Natural killer cell treated with Interleukin-12 subunit alpha and Interleukin-12 subunit beta and Interleukin-15 and Interleukin-18, amount 100 ng/mL, for 72 hours (primary cell): Measurements from ENCODE around the gene LIN7A. TPM values are rescaled to one million over a fixed set of nuclear protein-coding genes. Genes with fewer than 3 reads are reported as not detected.

Experiments used
- ATAC-seq, 2 donors: fragments of 150-1000 bp; cut with Tn5 transposase in 1 of 2; sonication (Bioruptor Pico), chemical (Tn5 transposase) in 1 of 2; 2 replicates each; pipeline ENCODE4 v1.10.0; 2021
- DNase-seq: peaks from one replicate; pipeline ENCODE4 v3.0.0; 2022; ENCODE audit warnings: low spot score
- H3K27ac Mint-ChIP-seq, 2 donors: 1 replicate in 1 of 2; 2 replicates in 1 of 2; pipeline ENCODE4 v1.8.0; 2022; ENCODE audit warnings: mixed read lengths in 2 of 2, mild to moderate bottlenecking in 1 of 2, moderate library complexity in 1 of 2
- H3K27me3 Mint-ChIP-seq, 2 donors: 1 replicate in 1 of 2; 2 replicates in 1 of 2; pipeline ENCODE4 v1.8.0; 2022; ENCODE audit warnings: mixed read lengths in 2 of 2
- H3K36me3 Mint-ChIP-seq: one replicate; pipeline ENCODE4 v1.8.0; 2022; ENCODE audit warnings: mixed read lengths
- H3K4me1 Mint-ChIP-seq, 2 donors: 1 replicate in 1 of 2; 2 replicates in 1 of 2; pipeline ENCODE4 v1.8.0; 2022; ENCODE audit warnings: low read depth in 2 of 2, mixed read lengths in 2 of 2, mild to moderate bottlenecking in 1 of 2
- H3K4me3 Mint-ChIP-seq: one replicate; pipeline ENCODE4 v1.8.0; 2022; ENCODE audit warnings: mixed read lengths
- H3K9me3 Mint-ChIP-seq: 2 replicates; pipeline ENCODE4 v1.8.0; 2022; ENCODE audit warnings: mixed read lengths
- total RNA-seq, 2 donors: library from RNA; stranded (reverse); gene quantifications; one replicate each; pipeline ENCODE4 v1.2.3, GENCODE V29; 2022

Gene LIN7A
- total RNA-seq, 2 donors from 2014 or later, result 0.75 TPM; not detected in 1

- no peak overlapping the region for H3K4me3 Mint-ChIP-seq
- H3K9me3 Mint-ChIP-seq, result peaks cover 19% of the 10 kb centered on the region
- H3K27me3 Mint-ChIP-seq, result no peaks in the 10 kb centered on the region
- DNase-seq (no peak), ATAC-seq (no peak)
- H3K4me1 Mint-ChIP-seq, result no peaks in the 10 kb centered on the region
- H3K27ac Mint-ChIP-seq, result no peak overlapping the region
- H3K36me3 Mint-ChIP-seq, result no peaks in the 10 kb centered on the region
Observed at GRCh38 chr12:80860928-80861327, 76.8 kb downstream of the LIN7A start.

GRCh38 chr12:80860206-80860605 lies 77.5 kb downstream of the LIN7A start:
- Mint-ChIP-seq H3K36me3 (no peaks in the 10 kb centered on the region), H3K4me1 (no peaks in the 10 kb centered on the region), H3K9me3 (peaks cover 15% of the 10 kb centered on the region), H3K4me3 (no peak overlapping the region), H3K27me3 (no peaks in the 10 kb centered on the region), H3K27ac (no peak overlapping the region)
- no peak for DNase-seq
- no peak for ATAC-seq

DNA sequence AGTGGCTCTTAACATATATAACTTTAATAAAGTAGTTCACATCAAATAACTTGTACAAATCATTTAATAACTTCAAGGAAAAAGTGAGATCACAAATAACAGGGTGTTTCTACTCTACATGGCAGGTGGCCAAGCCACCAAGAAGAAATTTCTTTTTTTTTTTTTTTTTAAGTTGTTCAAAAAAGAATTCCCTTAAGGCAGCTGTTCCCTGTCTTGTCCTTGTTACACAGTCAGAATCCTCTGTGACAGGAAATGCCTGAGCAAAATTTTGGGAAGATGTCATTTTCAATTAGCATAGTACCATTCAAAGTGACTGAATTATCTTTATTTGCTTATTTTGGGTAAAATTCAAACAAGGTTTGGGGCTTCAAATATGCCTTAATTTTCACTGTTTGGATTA lies 79.4 kb downstream of the LIN7A start:
- no peak overlapping the region for H3K4me3 Mint-ChIP-seq
- H3K4me1 Mint-ChIP-seq, result no peaks in the 10 kb centered on the region
- H3K9me3 Mint-ChIP-seq, result peaks cover 14% of the 10 kb centered on the region
- ATAC-seq (no peak), DNase-seq (no peak)
- H3K27ac Mint-ChIP-seq, result no peak overlapping the region
- no peaks in the 10 kb centered on the region for H3K36me3 Mint-ChIP-seq
- H3K27me3 Mint-ChIP-seq, result no peaks in the 10 kb centered on the region

DNA sequence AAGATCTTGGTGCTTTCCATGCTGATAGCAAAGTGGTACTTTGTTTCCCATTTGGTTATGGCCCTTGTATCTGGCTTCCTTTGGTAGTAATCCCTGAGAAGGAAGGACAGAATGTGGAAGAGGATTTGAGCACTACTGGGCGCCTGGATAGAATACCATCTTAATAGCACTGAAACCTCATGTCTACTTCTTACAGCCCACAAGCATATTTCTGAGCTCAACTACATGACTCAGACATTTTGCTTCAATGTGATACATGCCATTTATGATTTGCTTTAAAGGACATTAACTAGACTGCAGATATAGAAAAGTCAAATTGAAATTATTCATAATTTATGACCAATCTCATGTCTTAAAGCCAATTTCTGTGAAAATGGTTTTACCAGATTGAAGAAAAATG lies 80.4 kb downstream of the LIN7A start:
- Mint-ChIP-seq H3K27ac (no peak overlapping the region), H3K36me3 (no peaks in the 10 kb centered on the region), H3K27me3 (no peaks in the 10 kb centered on the region), H3K4me1 (no peaks in the 10 kb centered on the region), H3K4me3 (no peak overlapping the region), H3K9me3 (peaks cover 11% of the 10 kb centered on the region)
- no peak for DNase-seq
- ATAC-seq, result no peak

- ATAC-seq, result no peak
- Mint-ChIP-seq H3K4me1 (no peaks in the 10 kb centered on the region), H3K4me3 (no peak overlapping the region), H3K27ac (no peak overlapping the region), H3K9me3 (peaks cover 6% of the 10 kb centered on the region), H3K27me3 (no peaks in the 10 kb centered on the region), H3K36me3 (no peaks in the 10 kb centered on the region)
- no peak for DNase-seq
Observed at GRCh38 chr12:80849337-80849736, 88.4 kb downstream of the LIN7A start.

DNA sequence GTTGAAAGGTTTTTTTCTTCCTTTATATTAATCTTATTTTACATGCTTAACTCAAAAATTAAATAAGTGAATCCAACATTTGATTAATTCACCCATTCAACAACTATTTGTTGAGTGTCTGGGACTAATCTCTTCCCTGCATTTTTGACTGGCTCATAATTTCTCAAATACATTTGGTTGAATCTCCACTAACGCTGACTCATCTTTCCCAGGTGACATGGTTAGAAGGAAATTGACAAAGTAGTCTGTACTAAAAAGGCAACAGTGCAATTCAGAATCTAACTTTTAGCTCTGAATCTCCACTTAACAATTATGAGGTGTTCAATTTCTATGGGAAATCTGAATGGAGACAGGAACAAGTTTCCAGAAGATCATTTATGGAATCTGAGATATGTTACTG lies 88.9 kb downstream of the LIN7A start:
- H3K27me3 Mint-ChIP-seq, result no peaks in the 10 kb centered on the region
- no peak overlapping the region for H3K4me3 Mint-ChIP-seq
- no peak overlapping the region for H3K27ac Mint-ChIP-seq
- no peaks in the 10 kb centered on the region for H3K4me1 Mint-ChIP-seq
- no peak for ATAC-seq
- H3K36me3 Mint-ChIP-seq, result no peaks in the 10 kb centered on the region
- no peak for DNase-seq
- H3K9me3 Mint-ChIP-seq, result peaks cover 6% of the 10 kb centered on the region

GRCh38 chr12:80847575-80847974 lies 90.2 kb downstream of the LIN7A start:
- no peak overlapping the region for H3K27ac Mint-ChIP-seq
- H3K9me3 Mint-ChIP-seq, result peaks cover 6% of the 10 kb centered on the region
- no peaks in the 10 kb centered on the region for H3K27me3 Mint-ChIP-seq

GRCh38 chr12:80846952-80847351 lies 90.8 kb downstream of the LIN7A start:
- H3K4me1 Mint-ChIP-seq, result no peaks in the 10 kb centered on the region
- ATAC-seq, result no peak
- H3K27me3 Mint-ChIP-seq, result no peaks in the 10 kb centered on the region
- no peaks in the 10 kb centered on the region for H3K36me3 Mint-ChIP-seq
- no peak for DNase-seq
- peaks cover 6% of the 10 kb centered on the region for H3K9me3 Mint-ChIP-seq
- H3K27ac Mint-ChIP-seq, result no peak overlapping the region
- H3K4me3 Mint-ChIP-seq, result no peak overlapping the region

More at GRCh38 chr12:80847575-80847974, 90.2 kb downstream of the LIN7A start:
- Mint-ChIP-seq H3K4me3 (no peak overlapping the region), H3K4me1 (no peaks in the 10 kb centered on the region), H3K36me3 (no peaks in the 10 kb centered on the region)
- DNase-seq (no peak), ATAC-seq (no peak)

- Mint-ChIP-seq H3K9me3 (peaks cover 6% of the 10 kb centered on the region), H3K27ac (no peak overlapping the region), H3K4me3 (no peak overlapping the region), H3K4me1 (no peaks in the 10 kb centered on the region), H3K27me3 (no peaks in the 10 kb centered on the region), H3K36me3 (no peaks in the 10 kb centered on the region)
- no peak for DNase-seq
- ATAC-seq, result no peak
Observed at GRCh38 chr12:80845639-80846038, 92.1 kb downstream of the LIN7A start.

DNA sequence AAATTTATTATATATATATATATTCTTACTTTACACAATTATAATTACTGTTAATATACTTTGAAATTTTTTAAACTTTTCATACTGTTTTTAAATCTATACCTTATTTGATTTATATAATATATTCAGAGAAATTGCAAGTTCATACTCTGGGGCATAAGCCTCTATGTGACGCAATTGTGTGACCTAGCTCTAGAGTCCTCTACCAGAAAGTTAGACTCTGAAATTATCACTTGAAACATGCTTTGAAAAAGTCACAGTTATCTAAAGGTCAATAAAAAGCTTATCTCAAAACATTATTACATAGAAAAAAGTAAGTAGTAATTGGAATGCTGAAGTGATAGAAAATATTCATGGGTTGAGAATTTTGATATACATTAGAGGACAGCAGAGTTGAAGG lies 93.8 kb downstream of the LIN7A start:
- no peaks in the 10 kb centered on the region for H3K36me3 Mint-ChIP-seq
- no peak overlapping the region for H3K27ac Mint-ChIP-seq
- H3K9me3 Mint-ChIP-seq, result peaks cover 3% of the 10 kb centered on the region
- no peaks in the 10 kb centered on the region for H3K4me1 Mint-ChIP-seq
- ATAC-seq (no peak), DNase-seq (no peak)
- H3K4me3 Mint-ChIP-seq, result no peak overlapping the region
- no peaks in the 10 kb centered on the region for H3K27me3 Mint-ChIP-seq

DNA sequence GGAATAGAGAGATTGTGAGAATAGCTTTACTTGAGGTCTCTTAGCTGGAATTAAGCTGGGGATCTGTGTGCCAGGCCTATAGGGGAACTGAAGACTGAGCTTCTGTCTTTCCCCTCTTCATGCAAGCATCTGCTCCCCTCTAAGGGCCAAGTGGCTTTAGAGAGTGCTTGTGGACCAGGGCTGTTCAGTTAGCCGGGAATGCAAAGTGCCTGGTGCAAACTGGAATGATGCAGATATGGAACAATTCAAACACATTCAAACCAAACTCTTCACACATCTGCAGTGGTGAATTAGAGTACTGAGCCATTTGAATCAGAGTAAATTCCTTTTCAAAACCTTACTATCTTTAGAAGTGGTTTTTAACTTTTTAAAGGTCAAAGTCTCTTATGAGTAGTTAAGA lies 99.0 kb downstream of the LIN7A start:
- DNase-seq (no peak), ATAC-seq (no peak)
- peaks cover 8% of the 10 kb centered on the region for H3K9me3 Mint-ChIP-seq
- no peaks in the 10 kb centered on the region for H3K36me3 Mint-ChIP-seq
- no peak overlapping the region for H3K4me3 Mint-ChIP-seq
- no peaks in the 10 kb centered on the region for H3K4me1 Mint-ChIP-seq
- no peaks in the 10 kb centered on the region for H3K27me3 Mint-ChIP-seq
- no peak overlapping the region for H3K27ac Mint-ChIP-seq

DNA sequence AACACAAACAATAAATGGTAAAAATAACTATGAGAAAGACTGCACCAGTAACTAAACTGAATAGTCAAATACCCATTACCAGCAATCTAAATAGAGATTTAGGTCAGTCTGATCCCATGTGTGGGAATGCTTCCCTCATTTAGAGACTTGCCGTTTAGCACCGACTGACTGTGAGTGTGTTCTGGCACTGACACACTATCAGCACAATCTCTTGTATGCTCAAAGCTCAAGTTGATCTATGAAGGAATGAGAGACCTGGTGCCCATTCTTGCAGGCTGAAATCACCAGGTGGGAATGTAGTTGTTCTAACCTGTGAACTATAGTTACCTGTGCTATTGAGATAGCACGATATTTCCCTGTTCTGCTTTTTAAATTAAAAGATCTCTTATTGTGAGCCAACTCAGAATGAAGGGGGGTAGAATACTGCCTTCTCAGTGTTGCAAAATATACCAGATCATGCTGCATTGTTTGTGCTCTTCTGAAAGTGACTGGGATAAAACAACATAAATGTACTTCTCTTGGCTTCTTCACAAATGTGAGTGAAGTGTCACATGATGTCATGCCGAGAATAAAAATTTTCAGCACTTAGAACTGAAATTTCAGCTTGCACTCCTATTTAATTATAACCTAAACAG lies 99.6 kb downstream of the LIN7A start:
- no peaks in the 10 kb centered on the region for H3K27me3 Mint-ChIP-seq
- peaks cover 12% of the 10 kb centered on the region for H3K9me3 Mint-ChIP-seq
- no peak for ATAC-seq
- H3K4me3 Mint-ChIP-seq, result no peak overlapping the region
- H3K4me1 Mint-ChIP-seq, result no peaks in the 10 kb centered on the region
- H3K27ac Mint-ChIP-seq, result no peak overlapping the region
- no peaks in the 10 kb centered on the region for H3K36me3 Mint-ChIP-seq
- DNase-seq, result no peak

DNA sequence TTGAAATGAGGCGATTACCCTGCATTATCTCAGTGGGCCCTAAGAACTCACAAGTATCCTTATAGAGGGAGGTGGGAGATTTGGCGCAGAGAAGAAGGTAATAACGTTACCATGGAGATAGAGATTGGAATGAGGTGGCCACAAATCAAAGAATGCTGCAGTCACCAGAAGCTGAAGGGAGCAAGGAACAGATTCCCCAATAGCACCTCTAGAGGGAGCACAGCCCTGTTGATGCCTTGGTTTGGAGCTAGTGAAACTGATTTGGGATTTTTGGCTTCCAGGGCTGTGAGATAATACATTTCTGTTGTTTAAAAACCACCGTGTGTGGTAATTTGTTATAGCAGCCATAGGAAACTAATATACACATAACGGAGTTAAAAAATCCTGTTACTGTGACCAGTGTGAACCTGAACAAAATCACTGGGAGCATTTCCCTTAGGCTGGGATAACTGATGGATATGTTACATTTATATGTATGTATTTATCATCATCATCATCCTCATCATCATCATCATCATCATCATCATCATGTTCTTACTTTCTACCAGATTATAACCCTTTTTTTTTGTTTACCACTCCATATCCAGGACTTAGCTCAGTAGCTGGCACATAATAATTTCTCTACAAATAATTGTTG lies 100.3 kb downstream of the LIN7A start:
- Mint-ChIP-seq H3K4me1 (no peaks in the 10 kb centered on the region), H3K27ac (no peak overlapping the region), H3K27me3 (no peaks in the 10 kb centered on the region), H3K4me3 (no peak overlapping the region), H3K9me3 (peaks cover 13% of the 10 kb centered on the region), H3K36me3 (no peaks in the 10 kb centered on the region)
- DNase-seq (no peak), ATAC-seq (no peak)

GRCh38 chr12:80834724-80835123 lies 103.0 kb downstream of the LIN7A start:
- DNase-seq, result no peak
- H3K9me3 Mint-ChIP-seq, result peaks cover 17% of the 10 kb centered on the region
- ATAC-seq, result no peak
- no peaks in the 10 kb centered on the region for H3K4me1 Mint-ChIP-seq
- no peak overlapping the region for H3K27ac Mint-ChIP-seq
- H3K27me3 Mint-ChIP-seq, result no peaks in the 10 kb centered on the region
- no peaks in the 10 kb centered on the region for H3K36me3 Mint-ChIP-seq
- no peak overlapping the region for H3K4me3 Mint-ChIP-seq
